ENCODE data around the gene ANKRD44. TPM values are rescaled to one million over a fixed set of nuclear protein-coding genes. Genes with fewer than 3 reads are reported as not detected.
A peak's percentile ranks its signal among the peaks of the same experiment; 100 is the strongest.

Gene ANKRD44
- total RNA-seq, 1 donor from 2014 or later, result 4.0 TPM

DNA sequence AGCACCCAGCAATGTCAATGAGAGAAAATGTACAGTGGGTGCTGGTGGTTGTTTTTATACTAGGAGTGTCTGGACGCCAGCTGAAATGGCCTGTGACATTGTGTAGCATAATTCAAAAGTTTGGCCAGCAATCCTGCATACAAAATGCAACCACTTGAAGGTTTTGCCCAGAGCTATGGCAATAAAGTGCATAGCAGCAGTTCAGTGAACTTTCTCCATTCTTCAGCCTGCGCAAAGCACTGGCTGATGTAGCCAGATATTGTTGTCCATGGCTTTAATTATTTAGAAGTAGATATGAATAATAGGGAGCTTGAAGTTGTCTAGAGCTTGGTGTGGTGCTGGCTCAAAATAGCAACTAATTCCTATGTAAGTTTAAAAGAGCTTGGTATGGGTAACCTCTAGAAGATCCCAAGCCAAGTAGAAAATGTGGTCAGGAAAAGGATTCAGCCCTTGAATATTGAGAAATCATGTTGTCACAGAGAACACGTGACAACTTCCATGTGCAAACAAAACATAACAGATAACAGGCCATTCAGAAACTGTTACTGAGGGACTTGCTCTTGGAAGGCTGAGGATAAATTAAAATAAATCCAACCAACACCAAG is 350.7 kb downstream of the ANKRD44 start:
- Mint-ChIP-seq H3K9me3 (ENCODE audit: low read depth) (peaks cover 11% of the 10 kb centered on the region), H3K4me3 (ENCODE audit: low read depth) (no peak overlapping the region), H3K27me3 (no peaks in the 10 kb centered on the region)

DNA sequence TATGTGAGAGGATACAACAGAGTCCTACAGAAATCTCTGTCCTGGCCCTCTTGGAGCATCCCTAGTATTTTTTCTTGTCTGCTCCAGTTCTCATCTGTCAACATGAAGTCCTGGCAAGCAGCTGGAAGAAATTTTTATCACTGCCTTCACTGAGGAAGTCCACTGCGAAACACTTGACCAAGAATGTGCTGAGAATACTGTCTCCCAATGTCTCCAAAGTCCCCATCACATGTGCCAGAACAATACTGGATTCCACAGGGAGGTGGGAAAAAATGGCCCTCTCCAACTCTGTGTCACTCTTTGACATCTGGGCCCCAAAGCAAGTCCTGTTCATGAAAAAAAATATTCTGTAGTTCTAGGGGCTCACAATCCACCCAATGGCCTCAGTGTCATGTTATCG is 351.3 kb downstream of the ANKRD44 start:
- peaks cover 42% of the 10 kb centered on the region for H3K4me1 Mint-ChIP-seq (ENCODE audit: low read depth)
- peak overlapping the region; percentile 34 for H3K27ac Mint-ChIP-seq
- peaks cover 11% of the 10 kb centered on the region for H3K9me3 Mint-ChIP-seq (ENCODE audit: low read depth)
- DNase-seq (ENCODE audit: low spot score, unreplicated experiment), result no peak
- H3K27me3 Mint-ChIP-seq, result no peaks in the 10 kb centered on the region
- TF ChIP-seq, protein P1, sequence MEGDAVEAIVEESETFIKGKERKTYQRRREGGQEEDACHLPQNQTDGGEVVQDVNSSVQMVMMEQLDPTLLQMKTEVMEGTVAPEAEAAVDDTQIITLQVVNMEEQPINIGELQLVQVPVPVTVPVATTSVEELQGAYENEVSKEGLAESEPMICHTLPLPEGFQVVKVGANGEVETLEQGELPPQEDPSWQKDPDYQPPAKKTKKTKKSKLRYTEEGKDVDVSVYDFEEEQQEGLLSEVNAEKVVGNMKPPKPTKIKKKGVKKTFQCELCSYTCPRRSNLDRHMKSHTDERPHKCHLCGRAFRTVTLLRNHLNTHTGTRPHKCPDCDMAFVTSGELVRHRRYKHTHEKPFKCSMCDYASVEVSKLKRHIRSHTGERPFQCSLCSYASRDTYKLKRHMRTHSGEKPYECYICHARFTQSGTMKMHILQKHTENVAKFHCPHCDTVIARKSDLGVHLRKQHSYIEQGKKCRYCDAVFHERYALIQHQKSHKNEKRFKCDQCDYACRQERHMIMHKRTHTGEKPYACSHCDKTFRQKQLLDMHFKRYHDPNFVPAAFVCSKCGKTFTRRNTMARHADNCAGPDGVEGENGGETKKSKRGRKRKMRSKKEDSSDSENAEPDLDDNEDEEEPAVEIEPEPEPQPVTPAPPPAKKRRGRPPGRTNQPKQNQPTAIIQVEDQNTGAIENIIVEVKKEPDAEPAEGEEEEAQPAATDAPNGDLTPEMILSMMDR (IDR thresholded peaks at IDR 0.05; ENCODE audit: unreplicated experiment), result no peak
- H3K36me3 Mint-ChIP-seq (ENCODE audit: insufficient read depth), result peaks cover 1% of the 10 kb centered on the region
- H3K4me3 Mint-ChIP-seq (ENCODE audit: low read depth), result no peak overlapping the region

More for the DNA sequence above, 350.7 kb downstream of the ANKRD44 start:
- Mint-ChIP-seq H3K36me3 (ENCODE audit: insufficient read depth) (peaks cover 1% of the 10 kb centered on the region), H3K27ac (peak overlapping the region; percentile 34), H3K4me1 (ENCODE audit: low read depth) (peaks cover 36% of the 10 kb centered on the region)
- TF ChIP-seq, protein P1 (IDR thresholded peaks at IDR 0.05; ENCODE audit: unreplicated experiment), result no peak
- no peak for DNase-seq (ENCODE audit: low spot score, unreplicated experiment)

DNA sequence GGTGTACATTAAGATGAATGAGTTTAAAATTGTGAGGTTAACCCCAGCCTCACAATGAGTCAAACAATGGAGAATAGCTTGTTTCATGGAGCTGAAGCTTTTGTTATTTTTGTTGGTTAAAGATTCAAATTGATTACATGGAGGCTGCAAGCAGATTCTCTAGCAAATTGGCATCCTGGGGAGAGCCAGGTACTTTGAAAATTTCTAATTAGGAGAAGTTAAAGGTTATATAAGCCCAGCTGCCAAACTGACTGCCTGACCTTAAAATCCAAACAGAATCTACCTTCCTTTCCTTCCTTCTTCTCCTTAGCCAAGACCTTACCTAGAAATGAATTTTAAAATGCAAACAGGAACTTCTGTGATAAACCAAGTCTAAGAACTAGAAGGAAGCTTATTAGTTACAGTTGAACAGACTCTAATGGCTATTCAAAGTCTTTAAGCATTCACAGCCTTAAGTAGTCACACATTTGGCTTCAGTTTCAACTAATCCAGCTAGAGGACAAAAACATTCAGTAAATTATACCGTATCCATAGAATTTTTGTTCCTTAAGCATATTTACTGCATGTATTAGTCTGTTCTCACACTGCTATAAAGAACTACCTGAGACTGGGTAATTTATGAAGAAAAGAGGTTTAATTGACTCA is 352.6 kb downstream of the ANKRD44 start:
- Mint-ChIP-seq H3K36me3 (ENCODE audit: insufficient read depth) (peaks cover 1% of the 10 kb centered on the region), H3K27ac (peak overlapping the region; percentile 65)
- DNase-seq (ENCODE audit: low spot score, unreplicated experiment), result no peak

DNA sequence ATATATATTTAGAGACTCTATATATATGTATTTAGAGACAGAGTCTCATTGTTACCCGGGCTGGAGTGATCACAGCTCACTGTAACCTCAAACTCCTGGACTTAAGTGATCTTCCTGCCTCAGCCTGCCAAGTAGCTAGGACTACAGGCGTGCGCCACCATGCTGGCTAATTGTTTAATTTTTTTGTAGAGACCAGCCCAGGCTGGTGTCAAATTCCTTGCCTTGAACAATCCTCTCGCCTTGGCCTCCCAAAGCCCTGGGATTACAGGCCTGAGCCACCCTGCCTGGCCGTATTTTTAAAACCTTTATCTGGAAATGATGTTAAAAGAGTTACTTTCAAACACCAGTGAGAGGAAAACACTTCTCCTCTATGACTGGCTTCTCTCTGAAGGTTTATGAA is 353.1 kb downstream of the ANKRD44 start:
- Mint-ChIP-seq H3K36me3 (ENCODE audit: insufficient read depth) (peaks cover 1% of the 10 kb centered on the region), H3K27ac (peak overlapping the region; percentile 65), H3K9me3 (ENCODE audit: low read depth) (peaks cover 11% of the 10 kb centered on the region), H3K27me3 (no peaks in the 10 kb centered on the region), H3K4me1 (ENCODE audit: low read depth) (peaks cover 44% of the 10 kb centered on the region), H3K4me3 (ENCODE audit: low read depth) (no peak overlapping the region)
- TF ChIP-seq, protein P1 (IDR thresholded peaks at IDR 0.05; ENCODE audit: unreplicated experiment), result no peak
- no peak for DNase-seq (ENCODE audit: low spot score, unreplicated experiment)

More for the DNA sequence above, 352.6 kb downstream of the ANKRD44 start:
- Mint-ChIP-seq H3K9me3 (ENCODE audit: low read depth) (peaks cover 11% of the 10 kb centered on the region), H3K4me1 (ENCODE audit: low read depth) (peaks cover 44% of the 10 kb centered on the region), H3K27me3 (no peaks in the 10 kb centered on the region), H3K4me3 (ENCODE audit: low read depth) (no peak overlapping the region)
- TF ChIP-seq, protein P1 (IDR thresholded peaks at IDR 0.05; ENCODE audit: unreplicated experiment), result no peak

DNA sequence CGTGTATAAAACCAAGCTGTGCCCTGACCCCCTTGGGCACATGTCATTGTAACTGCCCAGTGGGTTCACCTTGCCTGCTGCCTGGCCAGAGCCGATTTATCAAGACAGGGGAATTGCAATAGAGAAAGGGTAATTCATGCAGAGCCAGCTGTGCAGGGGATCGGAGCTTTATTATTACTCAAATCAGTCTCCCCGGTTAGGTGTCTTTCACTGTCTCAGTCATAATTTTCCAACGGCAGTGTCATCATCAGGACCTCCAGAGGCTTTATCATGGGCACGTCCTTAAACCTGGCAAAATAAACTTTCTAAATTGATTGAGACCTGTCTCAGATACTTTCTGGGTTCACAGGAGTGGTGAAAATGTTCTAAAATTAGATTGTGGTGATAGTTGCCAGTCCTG is 354.5 kb downstream of the ANKRD44 start:
- H3K27me3 Mint-ChIP-seq, result no peaks in the 10 kb centered on the region
- no peak overlapping the region for H3K4me3 Mint-ChIP-seq (ENCODE audit: low read depth)
- peak overlapping the region; percentile 89 for H3K27ac Mint-ChIP-seq
- H3K36me3 Mint-ChIP-seq (ENCODE audit: insufficient read depth), result peaks cover 1% of the 10 kb centered on the region
- peaks cover 44% of the 10 kb centered on the region for H3K4me1 Mint-ChIP-seq (ENCODE audit: low read depth)
- DNase-seq (ENCODE audit: low spot score, unreplicated experiment), result no peak
- H3K9me3 Mint-ChIP-seq (ENCODE audit: low read depth), result peaks cover 4% of the 10 kb centered on the region
- TF ChIP-seq, protein P1 (IDR thresholded peaks at IDR 0.05; ENCODE audit: unreplicated experiment), result no peak
